NAMALWA (cell line): ENCODE data around the gene MBNL1.
A peak's percentile ranks its signal among the peaks of the same experiment; 100 is the strongest.
"Not testable (repeated sequence)": the region's sequence is repeated elsewhere in the genome, so short reads cannot be mapped to it uniquely, and the experiment has no call there.

Experiments
- DNase-seq: peaks from one replicate; pipeline ENCODE4 v3.0.0-alpha.2; 2015; ENCODE audit warnings: low spot score

MBNL1 gene

GRCh38 chr3:152350139-152350538, 81.4 kb downstream of the MBNL1 start:
- no peak for DNase-seq

GRCh38 chr3:152350776-152351175, 82.0 kb downstream of the MBNL1 start:
- no peak for DNase-seq

DNA sequence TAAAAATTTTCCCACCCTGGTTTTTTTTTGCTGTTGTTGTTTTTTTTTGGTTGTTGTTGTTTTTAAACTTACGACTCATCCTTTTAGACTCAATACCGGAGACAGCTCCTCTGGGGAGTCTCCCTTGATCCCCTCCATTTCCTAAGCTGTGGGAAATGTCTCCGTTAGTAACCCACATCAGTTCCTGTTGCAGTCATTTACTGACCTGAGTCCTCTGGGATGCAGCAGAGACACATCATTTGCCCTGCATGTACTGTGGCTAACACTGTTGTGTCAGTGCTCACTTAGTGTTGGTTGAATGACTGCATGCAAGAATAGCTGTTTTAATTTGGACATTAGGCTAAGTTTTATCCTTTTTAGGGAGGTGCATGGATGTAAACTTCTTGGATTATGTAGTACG, 83.8 kb downstream of the MBNL1 start:
- no peak for DNase-seq

- DNase-seq = no peak
Measured at GRCh38 chr3:152353578-152353977, 84.8 kb downstream of the MBNL1 start.

DNA sequence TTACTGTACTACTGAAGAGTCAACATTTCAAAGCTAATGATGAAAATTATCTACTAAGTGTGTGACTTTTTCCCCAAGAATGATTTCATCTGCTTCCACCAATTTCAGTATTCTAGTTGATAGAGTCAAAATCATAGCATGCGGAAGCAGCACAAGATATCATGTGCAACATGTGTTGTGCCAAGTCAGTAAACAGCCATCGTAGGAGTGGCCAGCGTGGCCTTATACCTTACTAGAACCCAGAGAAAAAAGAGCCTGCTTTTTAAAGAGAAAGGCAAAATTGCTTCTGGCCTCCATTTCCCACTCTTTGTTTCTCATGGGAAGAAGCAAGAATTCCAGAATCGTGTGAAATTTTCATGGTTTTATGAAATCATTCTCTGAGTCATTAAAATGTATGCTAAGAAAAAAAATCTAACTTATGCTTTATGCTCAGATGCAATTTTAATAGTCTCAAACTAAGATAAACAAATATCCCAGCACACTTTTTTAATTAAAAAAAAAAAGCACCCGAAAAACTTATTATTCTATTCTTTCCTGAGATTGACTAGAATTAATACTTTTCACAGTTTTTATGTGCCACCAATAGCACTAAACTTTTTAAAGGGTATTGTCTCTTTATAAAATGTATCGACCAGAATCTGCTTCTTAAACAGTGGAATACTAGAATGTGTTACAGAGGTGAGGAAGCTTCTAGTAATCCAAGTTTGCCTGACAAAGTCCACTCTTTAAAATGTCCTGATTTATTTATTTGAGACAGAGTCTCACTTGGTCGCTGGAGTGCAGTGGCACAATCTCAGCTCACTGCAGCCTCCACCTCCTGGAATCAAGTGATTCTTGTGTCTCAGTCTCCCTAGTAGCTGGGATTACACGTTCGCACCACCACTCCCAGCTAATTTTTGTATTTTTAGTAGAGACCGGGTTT, 87.3 kb downstream of the MBNL1 start:
- no peak for DNase-seq

DNA sequence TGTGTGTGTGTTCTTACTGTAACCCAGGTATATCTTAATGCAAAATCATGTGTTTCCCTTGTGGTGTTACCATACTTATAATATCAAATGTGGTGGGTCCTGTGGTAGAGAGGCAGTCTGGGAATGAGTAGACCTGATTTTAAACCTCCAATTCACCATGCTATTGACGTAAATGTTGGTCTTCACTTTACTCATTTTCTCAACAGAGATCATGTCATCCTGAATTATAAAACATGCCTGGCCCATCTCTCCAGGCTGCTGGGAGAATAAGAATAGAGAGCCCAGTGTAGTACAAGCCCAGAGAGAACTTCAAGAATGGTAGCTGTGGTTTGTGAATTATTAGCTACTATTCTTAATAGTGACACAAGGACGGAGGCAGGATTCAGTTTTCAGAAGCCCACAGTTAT, 88.1 kb downstream of the MBNL1 start:
- DNase-seq = no peak

- no peak for DNase-seq
Measured at GRCh38 chr3:152357587-152357986, 88.9 kb downstream of the MBNL1 start.

DNA sequence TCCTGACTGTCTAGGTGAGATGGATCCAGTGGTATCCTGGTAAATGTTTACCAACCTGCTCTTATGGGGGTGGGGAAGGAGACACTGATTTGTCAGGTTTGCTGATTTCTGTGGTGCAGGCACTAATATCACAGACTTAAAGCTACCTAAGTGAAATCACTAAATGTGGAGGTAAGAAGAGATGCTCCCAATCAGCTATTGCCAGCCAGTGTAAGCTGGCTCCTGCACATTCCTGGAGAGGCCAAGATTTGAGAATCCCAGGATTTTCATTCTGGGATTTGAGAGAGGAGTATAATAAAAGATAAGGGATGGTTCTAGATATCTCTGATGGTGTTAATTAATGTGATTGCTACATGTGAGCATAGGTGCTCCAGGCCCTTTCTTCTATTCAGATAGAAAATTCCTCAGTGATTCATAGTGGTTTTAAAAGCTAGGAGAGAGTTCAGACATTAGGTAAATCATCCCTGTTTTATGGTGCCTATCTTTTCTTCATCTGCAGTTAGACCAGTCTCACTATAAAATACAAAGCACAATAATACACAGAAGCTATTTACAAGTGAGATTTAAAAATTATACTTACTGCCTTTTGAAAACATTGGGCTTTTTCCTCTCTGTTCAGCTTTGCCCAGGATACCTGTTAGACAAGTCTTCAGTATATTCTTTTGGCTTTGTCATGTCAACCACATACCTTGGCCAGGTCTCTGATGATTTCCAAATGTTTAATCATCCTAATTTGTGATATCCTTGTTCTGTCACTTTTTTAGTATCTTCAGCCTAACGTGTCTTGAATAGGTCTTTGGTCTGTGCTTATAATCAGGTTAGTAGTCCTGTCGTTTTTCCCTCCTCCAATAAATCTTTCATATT, 90.9 kb downstream of the MBNL1 start:
- DNase-seq = no peak

- DNase-seq = no peak
Measured at GRCh38 chr3:152360302-152360701, 91.6 kb downstream of the MBNL1 start.

DNA sequence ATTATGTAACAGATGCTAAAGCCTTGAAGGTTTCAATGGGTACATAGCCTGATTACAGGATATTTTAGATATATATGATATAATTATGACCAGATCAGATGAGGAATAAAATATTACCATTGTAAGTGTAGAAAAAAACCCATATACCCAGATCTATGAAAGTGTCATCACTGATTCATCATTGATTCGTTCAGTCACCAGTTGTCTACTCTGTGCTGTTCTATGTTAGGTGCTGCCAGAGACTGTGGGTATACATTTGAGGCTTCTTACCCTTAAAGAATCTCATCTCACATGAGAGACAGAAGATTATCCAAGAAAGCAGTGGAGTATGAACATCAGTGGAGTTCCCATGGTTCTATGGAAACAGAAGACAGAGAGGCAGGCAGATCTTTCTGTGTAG, 92.2 kb downstream of the MBNL1 start:
- DNase-seq = no peak

GRCh38 chr3:152362086-152362485, 93.4 kb downstream of the MBNL1 start:
- no peak for DNase-seq

GRCh38 chr3:152364237-152364636, 95.5 kb downstream of the MBNL1 start:
- no peak for DNase-seq

GRCh38 chr3:152365126-152365525, 96.4 kb downstream of the MBNL1 start:
- DNase-seq = no peak

- DNase-seq = no peak
Measured at GRCh38 chr3:152365766-152366593, 97.3 kb downstream of the MBNL1 start.

DNA sequence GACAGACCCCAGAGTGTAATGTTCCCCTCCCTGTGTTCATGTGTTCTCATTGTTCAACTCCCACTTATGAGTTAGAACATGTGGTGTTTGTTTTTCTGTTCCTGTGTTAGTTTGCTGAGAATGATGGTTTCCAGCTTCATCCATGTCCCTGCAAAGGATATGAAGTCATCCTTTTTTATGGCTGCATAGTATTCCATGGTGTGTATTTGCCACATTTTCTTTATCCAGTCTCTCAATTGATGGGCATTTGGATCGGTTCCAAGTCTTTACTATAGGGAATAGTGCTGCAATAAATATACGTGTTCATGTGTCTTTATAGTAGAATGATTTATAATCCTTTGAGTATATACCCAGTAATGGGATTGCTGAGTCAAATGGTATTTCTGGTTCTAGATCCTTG, 98.5 kb downstream of the MBNL1 start:
- not testable (repeated sequence) for DNase-seq

- not testable (repeated sequence) for DNase-seq
Measured at GRCh38 chr3:152372633-152373032, 103.9 kb downstream of the MBNL1 start.

DNA sequence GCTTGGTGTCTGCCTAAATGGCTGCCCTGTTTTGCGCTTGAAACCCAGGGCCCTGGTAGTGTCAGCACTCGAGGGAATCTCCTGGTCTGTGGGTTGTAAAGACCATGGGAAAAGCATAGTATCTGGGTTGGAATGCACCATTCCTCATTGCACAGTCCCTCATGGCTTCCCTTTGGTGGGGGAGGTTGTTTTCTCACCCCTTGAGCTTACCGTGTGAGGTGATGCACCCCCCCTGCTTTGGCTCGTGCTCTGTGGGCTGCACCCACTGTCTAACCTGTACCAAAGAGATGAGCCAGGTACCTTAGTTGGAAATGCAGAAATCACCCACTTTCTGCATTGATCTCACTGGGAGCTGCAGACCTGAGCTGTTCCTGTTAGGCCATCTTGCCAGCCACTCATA, 104.7 kb downstream of the MBNL1 start:
- DNase-seq = no peak

GRCh38 chr3:152374262-152374990, 105.7 kb downstream of the MBNL1 start:
- no peak for DNase-seq

GRCh38 chr3:152375546-152375945, 106.8 kb downstream of the MBNL1 start:
- no peak for DNase-seq

DNA sequence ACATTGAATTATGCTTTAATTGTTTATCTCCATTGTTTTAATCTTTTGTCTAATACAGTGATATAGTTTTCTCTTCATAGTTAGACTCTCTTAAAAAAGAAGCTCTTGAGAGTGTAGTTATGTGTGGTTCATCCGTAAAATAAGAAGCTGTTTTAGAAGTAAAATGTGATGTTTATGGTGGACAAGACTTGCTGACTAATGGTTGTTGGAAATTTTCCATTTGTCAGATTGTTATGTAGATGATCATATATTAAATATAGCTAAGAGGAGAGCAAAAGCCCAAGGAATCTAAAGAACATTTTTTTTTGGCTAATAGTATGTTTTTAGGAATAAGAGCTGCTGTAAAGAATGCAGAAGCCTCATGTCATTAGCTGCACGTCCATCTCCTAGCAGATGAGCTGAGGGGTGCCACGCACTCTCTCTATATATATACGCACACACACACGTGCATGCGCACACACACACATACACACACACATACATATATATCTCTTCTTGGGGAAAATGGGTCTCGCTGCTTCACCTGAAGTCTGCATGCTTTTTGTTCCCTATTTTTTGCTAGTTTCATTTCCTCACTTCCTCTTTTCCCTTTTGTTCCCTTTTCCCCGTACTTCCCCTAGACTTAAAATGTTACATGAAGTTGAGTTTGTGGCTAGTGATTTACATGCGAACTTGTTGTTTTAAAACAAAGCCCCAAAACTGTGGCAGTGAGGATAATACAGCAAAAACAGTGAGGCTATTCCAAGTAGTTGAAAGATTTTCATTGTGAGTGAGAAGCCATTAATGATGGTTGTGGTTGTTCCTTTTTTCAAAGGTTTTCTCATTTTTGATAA, 107.8 kb downstream of the MBNL1 start:
- DNase-seq = peak; percentile 85

GRCh38 chr3:152377184-152377570, 108.4 kb downstream of the MBNL1 start:
- no peak for DNase-seq
